ENCODE results near the gene PAX5. TPM values are rescaled to one million over a fixed set of nuclear protein-coding genes. Genes with fewer than 3 reads are reported as not detected.

The PAX5 gene
- total RNA-seq, 6 experiments from 2014 or later: not detected

DNA sequence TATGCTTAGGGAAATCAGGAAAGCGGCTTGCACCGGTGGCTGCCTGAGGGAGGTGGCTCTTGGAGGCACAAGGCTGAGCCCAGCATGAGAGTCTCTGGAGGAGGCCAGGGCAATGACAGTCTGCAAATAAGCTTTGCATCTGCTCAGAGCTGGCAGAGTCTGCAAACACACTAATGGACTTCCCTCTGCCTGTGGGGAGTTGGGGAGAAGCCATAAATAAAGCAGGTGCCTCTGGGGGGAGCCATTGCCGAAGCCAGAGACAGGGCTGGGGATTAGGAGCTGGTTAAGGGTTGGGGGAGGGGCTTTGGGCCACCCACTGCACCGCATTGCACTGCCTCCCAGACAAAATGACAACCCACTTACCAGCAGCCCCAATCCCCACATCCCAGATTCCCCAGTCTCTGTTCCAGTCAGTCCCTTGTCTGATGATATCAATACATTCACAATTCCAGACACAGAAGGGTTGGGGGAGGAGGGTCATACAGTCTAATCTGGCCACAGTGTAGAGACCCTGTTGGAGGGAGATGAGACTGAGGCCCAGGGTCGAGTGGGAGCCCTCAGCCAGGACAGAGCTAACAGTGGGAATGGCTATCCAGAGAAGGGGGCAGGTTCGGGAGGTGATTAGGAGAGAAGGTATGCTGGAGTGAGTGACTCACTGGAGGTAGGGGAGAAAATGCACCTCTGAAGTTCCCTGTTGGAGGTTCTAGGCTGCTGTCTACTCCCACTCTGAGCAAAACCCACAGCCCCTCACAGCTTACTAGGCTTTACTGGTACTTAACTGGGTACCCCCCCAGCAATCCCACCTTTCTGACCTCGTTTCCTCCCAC, 53.7 kb downstream of the PAX5 start:
- no peaks in the 10 kb centered on the region for H3K36me3 Mint-ChIP-seq (ENCODE audit: low read depth)
- DNase-seq: no peak
- H3K9me3 Mint-ChIP-seq: no peaks in the 10 kb centered on the region
- no peak overlapping the region for H3K27ac Mint-ChIP-seq
- peaks cover 10% of the 10 kb centered on the region for H3K4me1 Mint-ChIP-seq (ENCODE audit: low read depth)
- no peak overlapping the region for H3K4me3 Mint-ChIP-seq
- peaks cover 54% of the 10 kb centered on the region for H3K27me3 Mint-ChIP-seq (ENCODE audit: insufficient read depth)
- TF ChIP-seq, protein P1, sequence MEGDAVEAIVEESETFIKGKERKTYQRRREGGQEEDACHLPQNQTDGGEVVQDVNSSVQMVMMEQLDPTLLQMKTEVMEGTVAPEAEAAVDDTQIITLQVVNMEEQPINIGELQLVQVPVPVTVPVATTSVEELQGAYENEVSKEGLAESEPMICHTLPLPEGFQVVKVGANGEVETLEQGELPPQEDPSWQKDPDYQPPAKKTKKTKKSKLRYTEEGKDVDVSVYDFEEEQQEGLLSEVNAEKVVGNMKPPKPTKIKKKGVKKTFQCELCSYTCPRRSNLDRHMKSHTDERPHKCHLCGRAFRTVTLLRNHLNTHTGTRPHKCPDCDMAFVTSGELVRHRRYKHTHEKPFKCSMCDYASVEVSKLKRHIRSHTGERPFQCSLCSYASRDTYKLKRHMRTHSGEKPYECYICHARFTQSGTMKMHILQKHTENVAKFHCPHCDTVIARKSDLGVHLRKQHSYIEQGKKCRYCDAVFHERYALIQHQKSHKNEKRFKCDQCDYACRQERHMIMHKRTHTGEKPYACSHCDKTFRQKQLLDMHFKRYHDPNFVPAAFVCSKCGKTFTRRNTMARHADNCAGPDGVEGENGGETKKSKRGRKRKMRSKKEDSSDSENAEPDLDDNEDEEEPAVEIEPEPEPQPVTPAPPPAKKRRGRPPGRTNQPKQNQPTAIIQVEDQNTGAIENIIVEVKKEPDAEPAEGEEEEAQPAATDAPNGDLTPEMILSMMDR (IDR thresholded peaks at IDR 0.05): peak; percentile 22; the same call in 1 of the 2 replicates

DNA sequence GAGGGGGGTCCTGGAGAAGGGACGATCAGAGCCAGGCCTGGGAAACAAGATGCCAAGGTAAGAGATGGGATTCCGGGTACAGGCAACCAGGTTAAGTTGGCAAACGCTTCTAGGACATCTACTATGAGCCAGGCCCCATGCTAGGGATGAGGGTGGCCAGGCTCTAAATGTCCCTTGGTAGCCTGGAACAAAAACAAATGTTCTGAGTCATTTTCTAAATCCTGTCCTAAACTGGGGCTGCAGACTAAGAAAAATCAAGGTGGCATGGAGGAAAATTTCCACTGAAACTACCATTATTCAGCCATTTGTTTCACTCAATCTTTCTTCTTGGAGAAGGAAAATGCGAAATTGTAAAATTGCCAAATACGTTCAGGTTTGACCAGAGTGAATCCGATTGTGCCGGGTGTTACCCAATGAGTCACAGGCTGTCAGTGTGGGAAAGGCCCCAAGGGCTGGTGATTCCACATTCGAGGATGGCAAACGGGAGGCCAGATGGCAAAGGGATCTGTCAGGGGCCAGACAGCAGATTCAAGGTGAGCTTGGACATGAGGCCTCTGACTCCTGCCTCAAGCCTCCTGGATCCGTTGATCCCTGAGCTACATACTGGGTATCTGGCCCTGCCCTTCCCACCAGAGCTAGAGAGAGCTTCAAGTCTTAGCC, 57.6 kb downstream of the PAX5 start:
- peaks cover 10% of the 10 kb centered on the region for H3K4me1 Mint-ChIP-seq (ENCODE audit: low read depth)
- H3K27ac Mint-ChIP-seq: no peak overlapping the region
- peak; percentile 36 for DNase-seq
- H3K9me3 Mint-ChIP-seq: no peaks in the 10 kb centered on the region
- no peaks in the 10 kb centered on the region for H3K36me3 Mint-ChIP-seq (ENCODE audit: low read depth)
- no peak overlapping the region for H3K4me3 Mint-ChIP-seq
- H3K27me3 Mint-ChIP-seq (ENCODE audit: insufficient read depth): peaks cover 49% of the 10 kb centered on the region
- TF ChIP-seq, protein P1 (IDR thresholded peaks at IDR 0.05): no peak

DNA sequence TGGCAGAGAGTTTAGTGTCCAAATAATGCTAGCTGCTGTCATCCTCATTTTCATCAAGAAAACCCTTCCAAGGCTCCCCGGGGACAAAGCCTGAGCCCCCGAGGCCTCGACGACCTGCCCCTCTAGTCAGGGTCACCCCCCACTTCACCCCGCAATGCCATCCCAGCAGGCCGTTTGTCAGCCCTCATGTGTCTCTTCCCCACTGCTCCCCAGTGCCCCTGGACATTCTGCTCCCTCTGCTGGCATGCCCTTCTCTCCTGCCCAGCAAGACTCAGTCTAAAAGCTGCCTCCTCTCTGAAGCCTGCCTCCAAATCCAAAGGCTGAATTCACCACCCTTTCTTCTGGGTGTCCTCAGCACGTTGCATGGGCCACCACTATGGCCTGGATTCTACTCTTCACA, 59.3 kb downstream of the PAX5 start:
- no peaks in the 10 kb centered on the region for H3K36me3 Mint-ChIP-seq (ENCODE audit: low read depth)
- H3K27ac Mint-ChIP-seq: no peak overlapping the region
- H3K27me3 Mint-ChIP-seq (ENCODE audit: insufficient read depth): peaks cover 46% of the 10 kb centered on the region
- H3K4me3 Mint-ChIP-seq: no peak overlapping the region
- peaks cover 15% of the 10 kb centered on the region for H3K4me1 Mint-ChIP-seq (ENCODE audit: low read depth)
- no peaks in the 10 kb centered on the region for H3K9me3 Mint-ChIP-seq
- no peak for DNase-seq
- TF ChIP-seq, protein P1 (IDR thresholded peaks at IDR 0.05): peak; percentile 53; the same call in 1 of the 2 replicates

DNA sequence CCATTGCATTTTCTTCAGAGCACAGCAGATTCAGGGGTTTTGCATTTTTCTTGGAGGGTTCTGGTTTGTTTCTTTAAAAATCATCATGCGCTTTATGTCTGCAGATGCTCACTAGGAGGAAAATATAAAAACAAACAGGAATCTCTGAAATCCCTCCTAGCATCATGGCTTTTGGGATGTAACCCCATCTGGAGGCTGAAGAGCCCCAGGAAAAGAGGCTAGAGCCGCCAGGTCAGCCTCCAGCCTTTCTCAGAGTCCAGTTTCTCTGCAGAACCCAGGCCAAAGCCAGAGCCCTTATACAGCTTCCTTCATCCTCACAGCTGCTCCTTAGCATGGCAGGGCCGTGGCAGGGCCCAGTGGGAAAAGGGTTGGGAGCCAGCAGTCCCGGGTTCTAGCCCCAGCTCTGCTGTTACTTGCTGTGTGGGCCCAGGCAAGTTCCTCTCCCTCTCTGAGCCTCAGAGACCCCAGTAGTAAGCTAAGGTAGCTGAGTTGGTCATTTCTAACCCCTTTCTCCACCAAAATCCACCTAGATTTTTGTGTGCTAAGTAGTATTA, 62.1 kb downstream of the PAX5 start:
- Mint-ChIP-seq H3K4me1 (ENCODE audit: low read depth) (peaks cover 15% of the 10 kb centered on the region), H3K27ac (no peak overlapping the region), H3K4me3 (no peak overlapping the region), H3K27me3 (ENCODE audit: insufficient read depth) (peaks cover 41% of the 10 kb centered on the region), H3K9me3 (no peaks in the 10 kb centered on the region), H3K36me3 (ENCODE audit: low read depth) (no peaks in the 10 kb centered on the region)
- TF ChIP-seq, protein P1 (IDR thresholded peaks at IDR 0.05): no peak
- no peak for DNase-seq

DNA sequence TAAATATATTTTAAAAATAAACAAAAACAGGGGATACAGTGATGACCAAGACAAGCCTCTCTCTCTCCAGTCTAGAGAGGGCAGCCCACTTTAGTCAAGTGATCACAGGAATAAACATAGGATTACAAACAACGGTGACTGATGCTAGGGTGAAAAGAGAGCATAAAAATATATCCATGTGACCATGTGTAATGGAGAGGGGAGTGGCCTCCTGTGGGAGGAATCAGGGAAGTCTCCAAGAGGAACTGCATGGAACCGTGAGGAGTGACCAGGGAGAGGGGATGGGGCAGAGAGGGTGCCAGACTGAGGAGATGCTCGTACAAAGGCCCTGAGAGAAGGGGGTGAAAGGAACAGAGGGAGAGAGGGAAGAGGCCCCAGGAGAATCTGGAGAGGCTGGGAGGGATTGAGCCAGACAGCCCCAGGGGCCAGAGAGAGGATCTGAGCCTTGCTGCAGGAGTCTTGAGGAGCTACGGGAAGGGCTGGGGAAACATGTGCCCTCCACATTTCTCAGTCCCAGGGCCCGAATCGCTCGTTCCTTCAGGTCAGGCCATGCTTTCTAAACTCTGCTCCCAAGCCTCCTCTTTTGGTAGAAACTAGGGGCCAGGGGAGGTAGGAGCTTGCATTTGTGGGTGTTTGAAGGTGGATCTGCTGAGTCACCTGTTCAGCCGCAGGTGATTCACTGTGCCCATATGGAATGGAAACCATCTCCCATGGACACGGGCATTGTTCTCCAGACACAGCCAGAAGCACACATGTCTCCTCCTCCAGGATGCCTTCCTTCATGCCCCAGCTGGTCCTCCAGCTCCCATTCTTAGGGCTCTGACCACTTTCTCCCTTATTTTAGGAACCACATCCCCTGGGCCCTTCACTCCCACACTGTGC, 63.8 kb downstream of the PAX5 start:
- Mint-ChIP-seq H3K27me3 (ENCODE audit: insufficient read depth) (peaks cover 50% of the 10 kb centered on the region), H3K4me3 (no peak overlapping the region), H3K36me3 (ENCODE audit: low read depth) (no peaks in the 10 kb centered on the region), H3K9me3 (no peaks in the 10 kb centered on the region), H3K4me1 (ENCODE audit: low read depth) (peaks cover 5% of the 10 kb centered on the region; the same call in 1 of the 2 replicates), H3K27ac (no peak overlapping the region)
- TF ChIP-seq, protein P1 (IDR thresholded peaks at IDR 0.05): no peak
- DNase-seq: peak; percentile 16

Measured in HFFc6 (cell line).